Measurements from ENCODE around the gene PAXX. TPM values are rescaled to one million over a fixed set of nuclear protein-coding genes. Genes with fewer than 3 reads are reported as not detected.

Gene PAXX
- total and polyA plus RNA-seq, 2 experiments from 2014 or later, result 102 to 130 TPM

- no peak for DNase-seq (ENCODE audit: low read depth in 1 of 2, low spot score in 1 of 2)
- Histone ChIP-seq H3K4me3 (no peak overlapping the region), H3K4me1 (ENCODE audit: low read depth) (peaks cover 13% of the 10 kb centered on the region), H3K27me3 (peaks cover 21% of the 10 kb centered on the region), H3K9me3 (ENCODE audit: low read depth) (no peaks in the 10 kb centered on the region), H3K27ac (no peak overlapping the region), H3K36me3 (no peaks in the 10 kb centered on the region)
- no peak for TF ChIP-seq CTCF (IDR thresholded peaks at IDR 0.05; ENCODE audit: low read depth, low read length)
Measured at GRCh38 chr9:136979769-136980587, 12.2 kb upstream of the PAXX start.

GRCh38 chr9:136980669-136981478 is 11.3 kb upstream of the PAXX start:
- TF ChIP-seq CTCF (IDR thresholded peaks at IDR 0.05; ENCODE audit: low read depth, low read length), result no peak
- Histone ChIP-seq H3K27ac (no peak overlapping the region), H3K9me3 (ENCODE audit: low read depth) (no peaks in the 10 kb centered on the region), H3K4me1 (ENCODE audit: low read depth) (peaks cover 22% of the 10 kb centered on the region), H3K4me3 (no peak overlapping the region), H3K27me3 (peaks cover 30% of the 10 kb centered on the region), H3K36me3 (no peaks in the 10 kb centered on the region)
- no peak for DNase-seq (ENCODE audit: low read depth in 1 of 2, low spot score in 1 of 2)

- H3K4me1 ChIP-seq (ENCODE audit: low read depth), result peaks cover 22% of the 10 kb centered on the region
- DNase-seq (ENCODE audit: low read depth in 1 of 2, low spot score in 1 of 2), result peak; percentile 32 to 36
- no peak for TF ChIP-seq CTCF (IDR thresholded peaks at IDR 0.05; ENCODE audit: low read depth, low read length)
- no peak overlapping the region for H3K4me3 ChIP-seq
- peak overlapping the region; percentile 45 for H3K27ac ChIP-seq
- H3K36me3 ChIP-seq, result no peaks in the 10 kb centered on the region
- peaks cover 39% of the 10 kb centered on the region for H3K27me3 ChIP-seq
- no peaks in the 10 kb centered on the region for H3K9me3 ChIP-seq (ENCODE audit: low read depth)
Measured at GRCh38 chr9:136981588-136982231, 10.5 kb upstream of the PAXX start.

- Histone ChIP-seq H3K27me3 (peaks cover 38% of the 10 kb centered on the region), H3K27ac (peak within 1 kb of the TSS; percentile 45), H3K36me3 (no peaks in the 10 kb centered on the region), H3K4me3 (no peak within 1 kb of the TSS), H3K9me3 (ENCODE audit: low read depth) (no peaks in the 10 kb centered on the region), H3K4me1 (ENCODE audit: low read depth) (peaks cover 22% of the 10 kb centered on the region)
- no peak for TF ChIP-seq CTCF (IDR thresholded peaks at IDR 0.05; ENCODE audit: low read depth, low read length)
- no peak for DNase-seq (ENCODE audit: low read depth in 1 of 2, low spot score in 1 of 2)
Measured at GRCh38 chr9:136982232-136983051, 9.8 kb upstream of the PAXX start, which contains the start of gene LCNL1. Gene LCNL1, plus strand, starts transcription at chr9:136982993. Its CDS starts 594 bp downstream, at chr9:136983587.

- Histone ChIP-seq H3K27me3 (peaks cover 37% of the 10 kb centered on the region), H3K4me1 (ENCODE audit: low read depth) (peaks cover 22% of the 10 kb centered on the region), H3K36me3 (no peaks in the 10 kb centered on the region), H3K27ac (no peak overlapping the region), H3K9me3 (ENCODE audit: low read depth) (no peaks in the 10 kb centered on the region), H3K4me3 (no peak overlapping the region)
- no peak for DNase-seq (ENCODE audit: low read depth in 1 of 2, low spot score in 1 of 2)
- TF ChIP-seq CTCF (IDR thresholded peaks at IDR 0.05; ENCODE audit: low read depth, low read length), result no peak
Measured at GRCh38 chr9:136983167-136983566, 9.1 kb upstream of the PAXX start.

Data from cardiac muscle cell (in vitro differentiated cells and primary cell).